D341Med (cell line): ENCODE results near the gene HMGN4.
"Not testable (repeated sequence)": the region's sequence is repeated elsewhere in the genome, so short reads cannot be mapped to it uniquely, and the experiment has no call there.

Source experiments
- DNase-seq: peaks from one replicate; pipeline ENCODE4 v3.0.0; 2012; ENCODE audit warnings: low spot score

Gene HMGN4

DNA sequence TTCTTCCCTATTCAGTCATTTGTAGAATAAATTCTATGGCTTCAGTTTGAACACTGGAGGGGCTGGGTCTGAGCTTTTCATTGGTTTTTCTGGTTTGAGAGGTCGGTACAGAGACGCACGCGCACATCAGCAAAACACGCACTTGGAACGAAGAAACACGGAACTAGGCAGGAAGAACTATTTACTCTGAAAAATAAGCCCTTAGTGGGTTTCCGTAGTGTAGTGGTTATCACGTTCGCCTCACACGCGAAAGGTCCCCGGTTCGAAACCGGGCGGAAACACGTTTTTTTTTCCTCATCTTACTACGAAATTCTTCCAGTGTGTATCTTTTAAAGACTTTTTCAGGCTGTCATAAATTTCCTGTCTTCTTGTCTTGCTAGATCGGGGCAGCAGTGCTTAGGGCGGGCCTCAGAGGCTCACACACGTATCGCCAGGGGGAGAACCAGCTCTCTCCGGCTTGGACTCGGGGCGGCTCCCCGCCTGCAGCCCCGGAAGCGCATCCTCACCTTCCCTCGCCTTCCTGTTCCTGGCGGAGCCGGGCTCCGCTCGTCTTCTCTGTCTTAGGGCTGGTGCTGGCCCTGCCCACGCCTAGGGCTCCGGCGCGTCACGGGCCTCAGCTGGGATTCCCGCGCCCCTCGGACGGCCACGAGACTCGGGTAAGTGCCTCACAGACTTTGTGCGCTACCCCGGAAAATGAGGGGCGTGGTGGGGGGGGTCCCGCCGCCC lies at the start of gene HMGN4:
TSS of gene HMGN4 (plus strand) at position 521 of the 726 bp plus-strand sequence. CDS start 6,841 bp downstream, outside the sequence.
- DNase-seq = peak; percentile 87

DNA sequence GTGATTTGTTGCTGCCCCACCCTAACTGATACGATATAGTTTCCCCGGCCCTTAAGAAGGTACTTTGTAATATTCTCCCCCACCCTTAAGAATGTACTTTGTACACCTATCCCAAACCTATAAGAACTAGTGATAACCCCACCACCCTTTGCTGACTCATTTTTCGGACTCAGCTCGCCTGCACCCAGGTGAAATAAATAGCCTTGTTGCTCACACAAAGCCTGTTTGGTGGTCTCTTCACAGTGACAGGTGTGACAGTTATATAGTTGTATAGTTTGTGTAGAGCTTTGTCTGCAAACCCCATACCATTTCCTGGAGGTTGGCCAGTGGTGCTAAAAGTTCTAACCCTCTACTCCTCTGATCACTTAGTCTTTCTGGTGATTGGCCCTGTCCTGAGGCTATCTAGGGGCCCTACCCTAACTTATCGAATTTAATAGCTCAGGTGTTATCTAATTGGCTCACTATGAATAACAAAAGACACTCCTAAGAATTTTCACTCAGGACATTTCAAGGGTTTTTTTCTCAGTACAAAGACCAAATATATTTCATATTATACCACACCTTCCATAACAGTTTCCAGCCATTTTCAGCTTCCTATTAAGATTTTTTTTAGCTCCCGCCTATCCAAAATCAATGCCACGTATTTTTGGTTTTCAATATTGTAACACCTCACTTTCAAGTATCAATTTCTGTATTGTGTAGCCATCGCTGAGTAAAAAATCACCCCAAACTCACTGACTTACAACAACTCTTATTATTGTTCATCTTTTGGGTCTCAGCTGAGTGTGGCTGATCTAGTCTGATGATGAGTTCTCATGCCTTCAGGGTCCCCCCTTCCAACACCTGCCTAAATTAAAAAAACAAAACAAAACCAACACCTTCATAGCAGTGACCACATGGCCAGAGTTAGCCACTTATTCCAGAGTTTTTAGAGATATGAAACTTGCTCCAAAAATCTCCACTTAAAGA lies 47.9 kb upstream of the HMGN4 start:
- no peak for DNase-seq

DNA sequence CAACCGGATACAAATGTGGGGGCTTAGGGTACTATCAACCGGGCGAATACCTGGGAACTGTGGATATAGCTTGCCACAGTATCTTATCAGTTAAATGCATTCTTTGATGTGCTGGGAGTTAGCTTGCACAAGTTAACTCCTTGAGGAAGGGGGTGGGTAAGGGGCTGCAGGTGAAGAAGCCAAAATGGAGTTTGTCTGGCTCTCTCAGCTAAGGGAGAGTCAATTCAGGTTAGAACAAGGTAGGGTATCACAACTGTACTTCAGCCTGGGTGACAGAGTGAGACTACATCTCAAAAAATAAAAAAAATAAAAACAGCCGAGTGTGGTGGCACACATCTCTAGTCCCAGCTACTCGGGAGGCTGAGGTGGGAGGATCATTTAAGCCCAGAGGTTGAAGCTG lies 46.6 kb upstream of the HMGN4 start:
- DNase-seq = no peak

DNA sequence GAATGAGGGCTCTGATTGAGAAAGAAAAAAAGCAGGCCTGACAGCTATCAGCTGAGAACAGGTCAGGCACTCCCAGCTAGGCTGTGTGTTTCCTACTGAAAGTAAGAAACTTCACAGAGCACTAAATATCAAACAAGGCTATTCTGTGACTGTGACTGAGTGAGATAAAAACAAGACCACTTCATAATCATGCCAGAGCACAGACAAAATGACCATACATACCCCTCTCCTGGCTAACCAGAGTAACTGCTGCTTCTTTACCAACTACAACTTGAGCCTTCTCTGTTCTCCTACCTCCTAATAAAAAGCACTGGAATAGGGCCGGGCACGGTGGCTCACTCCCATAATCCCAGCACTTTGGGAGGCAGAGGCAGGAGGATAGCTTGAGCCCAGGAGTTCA lies 44.9 kb upstream of the HMGN4 start:
- DNase-seq = no peak

DNA sequence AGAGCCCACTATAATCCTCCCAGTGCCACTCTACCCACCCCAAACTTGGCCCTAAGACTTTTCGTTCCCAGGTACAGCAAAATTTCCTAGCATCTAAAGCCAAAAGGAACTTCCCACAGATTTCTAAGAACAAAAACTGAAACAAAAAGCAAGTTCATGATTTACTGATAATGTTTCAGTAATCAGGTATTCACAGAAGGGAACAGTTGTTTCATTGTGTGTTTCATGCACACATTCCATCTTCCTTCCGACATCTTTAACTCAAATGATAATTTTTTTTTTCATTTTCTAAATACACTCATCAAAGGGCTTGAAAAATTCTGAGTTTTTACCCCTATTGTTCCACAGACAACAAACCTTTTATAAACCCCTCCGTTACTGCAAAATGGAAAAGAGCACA lies 44.0 kb upstream of the HMGN4 start:
- no peak for DNase-seq

DNA sequence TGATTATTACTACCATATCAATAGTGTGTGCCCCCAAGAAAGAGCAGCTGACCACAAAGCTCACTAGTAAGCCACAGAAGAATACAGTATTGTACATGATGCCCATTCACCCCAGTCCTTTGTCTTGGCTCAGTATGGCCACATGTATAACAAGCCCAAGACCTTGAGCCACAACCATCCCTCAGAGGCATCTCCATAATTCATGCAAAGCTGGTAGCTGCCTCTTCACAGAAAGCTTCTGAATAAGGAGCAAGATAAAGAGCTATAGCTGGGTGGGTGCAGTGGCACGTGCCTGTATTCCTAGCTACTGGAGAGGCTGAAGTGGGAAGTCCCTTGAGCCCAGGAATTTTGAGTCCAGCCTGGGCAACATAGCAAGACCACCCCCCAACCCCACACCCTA lies 42.9 kb upstream of the HMGN4 start:
- DNase-seq = no peak

DNA sequence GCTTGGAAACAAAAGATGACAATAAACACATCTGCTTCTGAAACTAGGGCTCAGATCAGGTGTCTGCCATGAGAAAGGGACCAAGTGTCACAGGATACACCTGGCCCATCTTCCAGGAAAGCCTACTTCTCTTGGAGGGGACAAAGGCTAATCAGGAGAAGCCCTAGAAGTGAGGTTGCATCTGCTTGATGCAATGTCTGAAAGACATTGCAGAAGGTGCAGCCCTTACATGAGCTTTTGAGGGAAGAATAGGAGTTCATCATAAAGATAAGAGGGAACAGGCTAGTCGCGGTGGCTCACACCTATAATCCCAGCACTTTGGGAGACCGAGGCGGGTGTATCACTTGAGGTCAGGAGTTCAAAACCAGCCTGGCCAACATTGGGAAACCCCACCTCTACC lies 40.6 kb upstream of the HMGN4 start:
- DNase-seq = no peak

DNA sequence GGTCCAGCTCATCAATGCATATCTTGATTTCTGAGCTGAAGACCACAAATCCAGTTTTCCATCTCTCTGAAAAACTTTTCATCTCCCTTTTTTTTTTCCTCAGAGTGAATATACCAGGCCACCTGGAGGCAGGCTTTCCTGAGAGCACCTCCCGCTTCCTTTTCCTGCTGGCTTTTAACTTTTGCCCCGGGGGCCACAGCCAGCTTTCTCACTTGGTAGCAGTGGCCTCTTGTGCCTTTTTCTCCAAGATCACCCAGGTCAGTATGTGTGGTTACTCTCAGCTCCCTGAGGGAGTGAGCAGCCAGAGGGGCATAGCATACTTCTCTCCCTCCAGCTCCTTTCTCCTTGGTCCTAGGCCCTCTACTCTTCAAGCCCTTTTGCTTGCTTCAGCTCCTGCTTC lies 38.1 kb upstream of the HMGN4 start, which contains the start of gene BTN1A1:
TSS of gene BTN1A1 (plus strand) at position 202 of the 400 bp plus-strand sequence. CDS start 984 bp downstream, outside the sequence.
- no peak for DNase-seq

DNA sequence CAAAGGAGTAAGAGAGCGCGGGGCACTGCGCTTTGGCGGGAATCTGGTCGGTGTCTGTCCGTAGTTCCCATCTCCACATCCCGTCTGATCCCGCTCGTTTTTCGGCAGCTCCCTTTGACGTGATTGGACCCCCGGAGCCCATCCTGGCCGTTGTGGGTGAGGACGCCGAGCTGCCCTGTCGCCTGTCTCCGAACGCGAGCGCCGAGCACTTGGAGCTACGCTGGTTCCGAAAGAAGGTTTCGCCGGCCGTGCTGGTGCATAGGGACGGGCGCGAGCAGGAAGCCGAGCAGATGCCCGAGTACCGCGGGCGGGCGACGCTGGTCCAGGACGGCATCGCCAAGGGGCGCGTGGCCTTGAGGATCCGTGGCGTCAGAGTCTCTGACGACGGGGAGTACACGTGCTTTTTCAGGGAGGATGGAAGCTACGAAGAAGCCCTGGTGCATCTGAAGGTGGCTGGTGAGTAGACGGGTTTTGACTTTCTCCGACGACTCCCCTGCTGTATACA lies 36.6 kb upstream of the HMGN4 start:
- no peak for DNase-seq

DNA sequence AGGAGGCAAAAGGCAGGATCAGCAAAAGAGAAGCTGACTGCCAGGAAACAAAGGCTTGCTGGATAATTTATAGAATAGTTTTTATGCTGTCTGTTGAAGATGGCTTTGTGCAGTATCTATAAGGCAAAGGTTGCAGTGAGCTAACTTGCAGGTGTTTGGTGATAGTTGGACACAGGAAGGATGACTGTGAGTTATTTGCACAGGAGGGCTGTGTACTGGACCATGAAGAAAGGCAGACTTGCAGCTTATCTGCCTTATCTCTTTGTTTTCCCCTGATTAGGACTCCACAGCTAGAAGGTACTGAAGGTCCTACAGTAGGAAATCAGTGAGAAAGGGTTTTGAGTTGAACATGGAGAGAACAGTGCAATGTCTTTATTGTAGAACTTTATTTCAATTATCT lies 36.0 kb upstream of the HMGN4 start:
- DNase-seq = no peak

DNA sequence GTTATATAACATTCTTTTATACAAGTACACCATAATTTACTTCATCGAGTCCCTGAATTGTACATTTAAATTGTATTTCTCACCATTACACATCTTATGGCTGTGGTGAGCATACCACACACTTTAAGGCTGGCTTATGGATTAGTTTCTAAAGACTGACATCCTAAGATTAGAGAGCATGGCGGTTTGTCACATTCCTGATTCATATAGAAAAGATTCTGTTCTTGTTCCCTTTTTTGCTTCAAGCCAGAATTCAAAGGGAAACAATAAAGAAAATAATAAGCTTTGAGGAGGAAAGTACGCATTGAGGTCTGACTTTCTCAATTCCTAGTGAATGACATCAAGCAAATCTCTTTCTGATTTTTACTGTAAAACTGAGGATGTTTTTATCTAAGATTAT lies 35.5 kb upstream of the HMGN4 start:
- no peak for DNase-seq

DNA sequence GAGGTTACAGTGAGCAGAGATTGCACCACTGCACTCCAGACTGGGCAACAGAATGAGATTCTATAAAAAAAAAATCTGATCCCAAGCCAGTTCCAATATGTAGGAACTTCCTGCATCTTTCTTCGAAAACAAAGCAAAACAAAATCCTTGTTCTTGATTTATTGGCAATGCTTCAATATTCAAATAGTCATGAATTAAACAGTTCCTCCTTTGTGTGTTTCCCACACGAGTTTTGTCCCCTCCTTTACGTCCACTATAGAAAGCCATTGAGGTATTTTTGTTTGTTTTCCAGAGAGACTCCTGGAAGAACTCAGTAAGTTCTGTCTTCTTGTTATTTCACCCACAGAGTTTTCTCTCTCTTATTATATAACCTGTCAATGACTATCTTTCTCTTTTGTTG lies 30.5 kb upstream of the HMGN4 start:
- no peak for DNase-seq

DNA sequence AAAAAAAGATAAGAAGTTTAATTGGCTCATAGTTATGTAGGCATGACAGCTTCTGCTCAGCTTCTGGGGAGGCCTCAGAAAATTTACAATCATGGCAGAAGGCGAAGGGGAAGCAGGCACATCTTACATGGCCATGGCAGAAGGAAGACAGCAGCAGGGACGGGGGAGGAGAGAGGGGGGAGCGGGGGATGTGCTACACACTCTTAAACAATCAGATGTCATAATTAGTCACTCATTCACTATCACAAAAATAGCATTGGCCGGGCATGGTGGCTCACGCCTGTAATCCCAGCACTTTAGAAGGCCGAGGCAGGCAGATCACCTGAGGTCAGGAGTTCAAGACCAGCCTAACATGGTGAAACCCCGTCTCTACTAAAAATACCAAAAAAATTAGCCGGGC lies 27.1 kb upstream of the HMGN4 start:
- DNase-seq = not testable (repeated sequence)

DNA sequence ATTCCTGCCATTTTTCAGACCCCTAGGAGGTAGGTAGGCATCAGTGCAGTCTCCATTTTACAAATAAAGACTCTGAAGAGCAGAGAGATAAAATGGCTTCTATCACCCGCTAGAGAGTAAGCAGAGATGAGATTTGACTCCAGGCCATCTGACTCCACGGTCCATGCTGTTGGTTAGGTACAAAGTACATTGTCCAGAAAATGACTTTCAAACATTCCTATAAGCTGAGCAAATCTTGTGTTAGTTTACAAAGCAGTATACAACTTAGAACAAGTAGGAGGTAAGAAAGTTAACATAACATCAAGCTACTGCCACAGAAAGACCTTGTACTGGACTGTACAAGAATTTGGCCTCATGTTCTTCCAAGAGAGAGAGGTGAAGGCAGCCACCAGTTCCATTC lies 23.2 kb upstream of the HMGN4 start:
- no peak for DNase-seq

DNA sequence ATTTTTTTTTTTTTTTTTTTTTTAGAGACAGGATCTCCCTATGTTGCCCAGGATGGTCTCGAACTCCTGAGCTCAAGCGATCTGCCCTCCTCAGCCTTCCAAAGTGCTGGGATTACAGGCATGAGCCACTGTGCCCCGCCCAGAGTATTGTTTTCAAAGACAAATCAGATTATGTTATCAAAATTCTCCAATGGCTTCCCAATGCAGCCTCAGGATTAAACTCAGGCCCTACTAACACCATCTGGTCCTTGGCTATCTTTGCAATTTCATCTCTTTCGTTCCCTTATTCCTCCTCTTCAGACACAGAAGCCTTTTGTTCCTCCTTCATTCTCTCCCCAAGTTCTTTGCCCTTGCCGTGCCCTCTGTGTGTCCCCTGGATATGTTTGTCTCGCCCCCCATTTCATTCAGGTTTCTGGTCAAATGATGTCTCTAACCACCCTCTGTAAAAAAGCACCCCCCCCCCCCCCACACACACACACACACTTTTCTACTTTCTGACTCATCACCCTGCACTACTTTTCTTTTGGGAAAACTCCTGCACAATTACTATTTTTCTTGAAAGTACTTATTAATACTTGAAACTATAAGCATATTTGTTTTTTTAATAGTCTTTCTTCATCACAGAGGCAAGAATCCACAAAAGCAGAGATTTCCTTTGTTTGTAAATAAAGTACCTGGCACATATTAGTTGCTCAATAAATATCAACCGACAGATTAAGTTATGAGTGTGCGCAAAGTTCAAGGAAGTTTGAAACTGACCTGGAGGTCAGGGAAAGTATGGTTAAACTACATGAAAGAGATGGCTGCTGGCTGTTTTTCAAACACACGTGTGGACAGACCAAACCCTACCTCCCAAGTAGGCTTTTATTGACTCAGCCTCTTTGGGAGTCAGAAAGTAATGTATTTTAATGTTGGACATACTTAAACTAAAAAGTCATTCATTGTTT lies 21.4 kb upstream of the HMGN4 start:
- DNase-seq = peak; percentile 62

DNA sequence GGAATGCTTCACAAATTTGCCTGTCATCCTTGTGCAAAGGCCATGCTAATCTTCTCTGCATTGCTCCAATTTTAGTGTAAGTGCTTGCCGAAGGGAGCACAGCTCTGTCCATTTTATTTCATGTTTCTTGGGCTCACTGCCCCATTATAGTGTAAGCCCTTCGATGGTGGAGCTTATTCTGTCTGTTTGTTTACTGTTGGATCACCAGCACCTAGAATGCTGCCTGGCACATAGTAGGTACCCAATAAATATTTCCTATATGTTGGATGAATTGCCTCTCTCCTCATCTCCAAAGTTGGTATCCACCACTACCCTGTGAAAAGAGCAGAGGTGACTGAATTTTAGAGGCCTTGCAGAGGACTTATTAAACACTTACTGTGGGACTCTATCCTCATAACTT lies 18.8 kb upstream of the HMGN4 start:
- DNase-seq = no peak

DNA sequence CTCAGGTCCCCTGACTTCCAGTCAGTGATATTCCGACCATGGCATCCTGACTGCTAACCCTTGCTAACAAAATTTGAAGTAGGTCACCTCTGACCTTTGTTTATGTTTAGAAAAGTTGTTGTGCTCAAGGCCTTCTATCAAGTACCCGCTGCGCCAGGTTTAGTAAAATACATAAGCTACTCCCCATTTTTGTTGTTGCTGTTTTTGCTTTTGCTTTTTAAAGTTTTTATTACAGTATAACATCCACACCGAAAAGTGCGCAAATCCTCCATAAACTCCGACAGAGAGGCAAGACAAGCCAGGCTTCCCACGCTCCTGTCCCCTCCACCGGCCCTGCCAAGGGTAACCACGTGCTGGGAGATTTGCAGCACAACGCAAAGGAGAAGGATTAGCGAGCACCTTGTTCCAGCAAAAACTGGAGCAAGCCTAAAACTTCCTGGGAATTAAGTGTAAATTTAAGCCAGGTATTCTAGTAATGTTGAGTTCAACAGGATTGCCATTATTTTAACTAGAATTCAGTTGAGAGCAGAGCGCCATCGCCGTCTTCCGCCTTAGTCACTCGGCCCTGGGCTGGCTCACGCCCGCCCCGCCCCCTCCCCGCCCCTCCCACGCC lies 17.8 kb upstream of the HMGN4 start:
- DNase-seq = no peak

DNA sequence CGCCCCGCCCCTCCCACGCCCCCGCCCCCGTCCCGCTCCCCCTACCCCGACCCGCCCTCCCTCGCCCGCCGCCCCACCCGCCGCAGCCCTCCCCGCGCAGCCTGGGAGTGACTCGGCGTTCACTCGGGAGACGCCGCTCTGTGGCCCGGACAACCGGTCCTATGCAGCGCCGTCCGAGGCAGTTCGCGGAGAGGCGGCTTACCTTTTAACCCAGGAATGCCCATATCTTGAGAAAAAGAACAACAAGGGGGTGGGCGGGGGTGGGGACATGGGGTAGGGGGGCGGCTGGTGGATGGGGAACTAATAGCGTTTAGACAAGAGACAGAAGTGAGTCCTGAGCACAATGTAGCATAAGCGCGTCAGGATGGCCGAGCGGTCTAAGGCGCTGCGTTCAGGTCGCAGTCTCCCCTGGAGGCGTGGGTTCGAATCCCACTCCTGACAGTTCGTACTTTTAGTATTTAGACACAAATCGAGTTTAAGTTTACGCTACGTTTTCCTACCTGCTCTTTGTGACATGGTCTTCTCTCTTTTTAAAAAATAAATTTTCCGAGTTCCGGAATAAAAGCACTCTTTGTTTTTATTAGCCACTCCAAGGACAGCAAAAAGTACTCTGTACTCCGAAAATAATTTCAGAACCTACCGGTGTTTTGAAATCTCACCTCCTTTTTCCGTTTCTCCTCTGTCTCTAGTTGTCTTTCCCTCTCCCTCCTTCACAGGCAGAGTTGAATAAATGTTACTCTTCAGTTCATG lies 17.1 kb upstream of the HMGN4 start:
- peak; percentile 96 for DNase-seq

DNA sequence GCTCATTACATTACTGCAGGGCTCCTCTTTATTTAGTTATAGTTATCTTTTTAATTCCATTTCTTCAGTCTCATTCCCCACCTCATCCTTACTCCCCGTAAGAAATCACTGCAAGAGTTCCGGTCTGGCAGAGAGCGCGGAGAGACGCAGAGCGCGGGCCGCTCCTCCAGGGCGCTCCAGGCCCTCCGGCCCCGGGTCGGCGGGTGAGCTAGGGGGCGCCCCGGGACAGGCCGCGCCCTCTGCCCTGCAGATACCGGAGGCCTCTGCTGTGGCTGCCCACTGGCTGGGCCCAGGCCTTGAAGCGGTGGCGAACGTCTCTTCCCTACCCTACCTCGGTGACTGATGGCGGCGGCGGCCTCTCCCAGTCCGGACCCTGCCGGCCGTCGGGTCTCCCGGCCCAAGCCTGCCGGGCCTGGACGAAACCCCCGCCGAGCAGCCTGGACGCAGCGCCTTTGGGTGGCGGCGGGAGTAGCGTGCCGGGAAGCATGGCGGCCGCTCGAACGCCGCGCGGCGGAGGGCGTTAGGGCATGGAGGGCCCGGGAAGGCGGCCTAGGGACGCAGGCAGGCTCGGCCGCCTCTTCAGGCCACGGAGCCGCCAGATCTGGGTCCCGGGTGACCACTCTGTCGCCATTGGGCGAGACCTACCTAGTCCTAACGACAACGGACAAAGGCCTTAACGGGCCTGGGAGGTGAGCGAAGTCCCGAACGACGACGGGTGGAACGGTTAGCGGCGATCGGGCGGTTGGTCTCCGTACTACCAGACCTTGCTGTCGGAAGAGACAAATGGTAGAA lies 16.4 kb upstream of the HMGN4 start:
- no peak for DNase-seq
